Adipocyte (in vitro differentiated cells): ENCODE results near the gene LTBP3.

Experiments used
- DNase-seq: peaks from one replicate; pipeline ENCODE4 v3.0.0-alpha.2; 2015; ENCODE audit warnings: low read depth
- H3K27me3 ChIP-seq: replicated peaks from 2 replicates; pipeline ENCODE4 v1.7.0; 2013; ENCODE audit warnings: mild to moderate bottlenecking, low read length, moderate library complexity; ENCODE audit not compliant: control insufficient read depth, insufficient read depth
- H3K36me3 ChIP-seq: 2 replicates; pipeline ENCODE4 v1.7.0; 2013; ENCODE audit warnings: low read length, mild to moderate bottlenecking, moderate library complexity; ENCODE audit not compliant: control insufficient read depth, insufficient read depth, severe bottlenecking
- H3K4me1 ChIP-seq: 2 replicates; pipeline ENCODE4 v1.7.0; 2013; ENCODE audit warnings: mild to moderate bottlenecking, low read length, moderate library complexity; ENCODE audit not compliant: control insufficient read depth, insufficient read depth
- H3K4me3 ChIP-seq: 2 replicates; pipeline ENCODE4 v1.7.0; 2013; ENCODE audit warnings: mild to moderate bottlenecking, low read length, moderate library complexity
- H3K9ac ChIP-seq: 2 replicates; pipeline ENCODE4 v1.7.0; 2013; ENCODE audit warnings: mild to moderate bottlenecking, low read length, moderate library complexity
- H3K9me3 ChIP-seq: 2 replicates; pipeline ENCODE4 v1.7.0; 2013; ENCODE audit warnings: mild to moderate bottlenecking, low read length, moderate library complexity; ENCODE audit not compliant: control insufficient read depth

The LTBP3 gene

GRCh38 chr11:65536412-65537295, 21.5 kb downstream of the LTBP3 start:
- peaks cover 52% of the 10 kb centered on the region for H3K36me3 ChIP-seq
- H3K27me3 ChIP-seq: no peaks in the 10 kb centered on the region
- no peak for DNase-seq
- H3K9me3 ChIP-seq: no peaks in the 10 kb centered on the region
- H3K4me3 ChIP-seq: no peak overlapping the region
- peak overlapping the region; percentile 25 for H3K9ac ChIP-seq
- peaks cover 12% of the 10 kb centered on the region for H3K4me1 ChIP-seq

GRCh38 chr11:65535102-65535501, 23.1 kb downstream of the LTBP3 start:
- no peak for DNase-seq
- Histone ChIP-seq H3K9ac (no peak overlapping the region), H3K4me1 (peaks cover 5% of the 10 kb centered on the region), H3K36me3 (peaks cover 67% of the 10 kb centered on the region), H3K9me3 (no peaks in the 10 kb centered on the region), H3K4me3 (no peak overlapping the region), H3K27me3 (no peaks in the 10 kb centered on the region)

GRCh38 chr11:65532388-65533064, 25.6 kb downstream of the LTBP3 start:
- no peaks in the 10 kb centered on the region for H3K27me3 ChIP-seq
- H3K9me3 ChIP-seq: no peaks in the 10 kb centered on the region
- no peak for DNase-seq
- H3K9ac ChIP-seq: no peak overlapping the region
- peaks cover 63% of the 10 kb centered on the region for H3K36me3 ChIP-seq
- no peak overlapping the region for H3K4me3 ChIP-seq
- H3K4me1 ChIP-seq: no peaks in the 10 kb centered on the region

- no peaks in the 10 kb centered on the region for H3K9me3 ChIP-seq
- no peak overlapping the region for H3K4me3 ChIP-seq
- no peaks in the 10 kb centered on the region for H3K27me3 ChIP-seq
- DNase-seq: no peak
- H3K36me3 ChIP-seq: peaks cover 50% of the 10 kb centered on the region
- no peak overlapping the region for H3K9ac ChIP-seq
- peaks cover 11% of the 10 kb centered on the region for H3K4me1 ChIP-seq
Observed at GRCh38 chr11:65530157-65530496, 28.0 kb downstream of the LTBP3 start.

- H3K36me3 ChIP-seq: peaks cover 50% of the 10 kb centered on the region
Observed at GRCh38 chr11:65529475-65530156, 28.5 kb downstream of the LTBP3 start.

GRCh38 chr11:65528819-65529350, 29.3 kb downstream of the LTBP3 start:
- no peak for DNase-seq
- H3K9ac ChIP-seq: no peak overlapping the region
- H3K27me3 ChIP-seq: no peaks in the 10 kb centered on the region
- H3K9me3 ChIP-seq: no peaks in the 10 kb centered on the region
- H3K36me3 ChIP-seq: peaks cover 50% of the 10 kb centered on the region
- peaks cover 18% of the 10 kb centered on the region for H3K4me1 ChIP-seq
- no peak overlapping the region for H3K4me3 ChIP-seq

More at GRCh38 chr11:65529475-65530156, 28.5 kb downstream of the LTBP3 start:
- DNase-seq: no peak
- Histone ChIP-seq H3K9me3 (no peaks in the 10 kb centered on the region), H3K4me1 (peaks cover 11% of the 10 kb centered on the region), H3K9ac (no peak overlapping the region), H3K4me3 (no peak overlapping the region), H3K27me3 (no peaks in the 10 kb centered on the region)

GRCh38 chr11:65526744-65527143, 31.4 kb downstream of the LTBP3 start:
- H3K27me3 ChIP-seq: no peaks in the 10 kb centered on the region
- no peaks in the 10 kb centered on the region for H3K9me3 ChIP-seq
- no peak for DNase-seq
- H3K4me1 ChIP-seq: peaks cover 19% of the 10 kb centered on the region
- H3K36me3 ChIP-seq: peaks cover 32% of the 10 kb centered on the region
- no peak overlapping the region for H3K4me3 ChIP-seq
- H3K9ac ChIP-seq: peak overlapping the region; percentile 97

GRCh38 chr11:65525546-65526480, 32.3 kb downstream of the LTBP3 start:
- Histone ChIP-seq H3K4me1 (peaks cover 19% of the 10 kb centered on the region), H3K36me3 (peaks cover 23% of the 10 kb centered on the region), H3K4me3 (peak overlapping the region; percentile 96), H3K27me3 (no peaks in the 10 kb centered on the region), H3K9ac (peak overlapping the region; percentile 97), H3K9me3 (no peaks in the 10 kb centered on the region)
- DNase-seq: no peak

GRCh38 chr11:65524741-65525545, 33.2 kb downstream of the LTBP3 start, which contains the start of gene SCYL1:
SCYL1 (plus strand) TSS chr11:65525083; CDS start chr11:65525154, 71 bp downstream.
- Histone ChIP-seq H3K36me3 (peaks cover 14% of the 10 kb centered on the region), H3K27me3 (no peaks in the 10 kb centered on the region)
- peak; percentile 95 for DNase-seq

More at GRCh38 chr11:65524741-65525545, 33.2 kb downstream of the LTBP3 start, which contains the start of gene SCYL1:
- H3K9me3 ChIP-seq: no peaks in the 10 kb centered on the region
- H3K4me1 ChIP-seq: peaks cover 19% of the 10 kb centered on the region
- peak within 1 kb of the TSS; percentile 97 for H3K9ac ChIP-seq
- peak within 1 kb of the TSS; percentile 96 for H3K4me3 ChIP-seq
